Caco-2 (cell line): ENCODE data around the gene TEX14. TPM values are rescaled to one million over a fixed set of nuclear protein-coding genes. Genes with fewer than 3 reads are reported as not detected.

Experiments
- BruUV-seq: library from RNA; stranded (reverse); fragments of 400-500 nt; replicated peaks from 2 replicates; lab custom pipeline; 2021; lab: Mats Ljungman, UMichigan
- CTCF ChIA-PET: fragments of 300-600 bp; sonication (Branson Sonifier 250); formaldehyde crosslinking; loops from one replicate; lab custom pipeline; 2022; ENCODE audit warnings: antibody characterized with exemption; lab: Charles Lee
- POLR2A ChIA-PET: fragments of 300-600 bp; sonication (Branson Sonifier 250); formaldehyde crosslinking; loops from one replicate; lab custom pipeline; 2022; ENCODE audit warnings: antibody characterized with exemption; lab: Charles Lee
- DNase-seq, 2 experiments: peaks; one replicate each; pipeline versions ENCODE4 v3.0.0 to v3.0.0-alpha.2; 2020 to 2022
- H3K27me3 ChIP-seq: replicated peaks from 2 replicates; pipeline ENCODE4 v1.6.0; 2011; ENCODE audit warnings: low read length; ENCODE audit not compliant: control insufficient read depth, insufficient read depth
- H3K36me3 ChIP-seq: 2 replicates; pipeline ENCODE4 v1.5.1; 2011; ENCODE audit warnings: low read length; ENCODE audit not compliant: control insufficient read depth, insufficient read depth
- H3K4me1 ChIP-seq: fragments of 250-450 bp; sonication (Bioruptor Pico); 2 replicates; pipeline ENCODE4 v1.5.1; 2020; ENCODE audit warnings: mild to moderate bottlenecking
- H3K4me3 ChIP-seq: 2 replicates; pipeline ENCODE4 v1.5.1; 2011; ENCODE audit warnings: low read depth, mild to moderate bottlenecking, control low read depth, low read length
- H3K9me3 ChIP-seq: fragments of 250-450 bp; sonication (Bioruptor Pico); 2 replicates; pipeline ENCODE4 v1.5.1; 2020; ENCODE audit warnings: mild to moderate bottlenecking, moderate library complexity
- H3K27ac Mint-ChIP-seq: one replicate; pipeline ENCODE4 v1.8.0; 2022; ENCODE audit warnings: mixed read lengths; ENCODE audit not compliant: unreplicated experiment
- H3K27me3 Mint-ChIP-seq: one replicate; pipeline ENCODE4 v1.8.0; 2022; ENCODE audit warnings: mixed read lengths; ENCODE audit not compliant: insufficient read depth, unreplicated experiment
- H3K36me3 Mint-ChIP-seq: one replicate; pipeline ENCODE4 v1.8.0; 2022; ENCODE audit warnings: mild to moderate bottlenecking, mixed read lengths; ENCODE audit not compliant: insufficient read depth, unreplicated experiment
- H3K4me1 Mint-ChIP-seq: one replicate; pipeline ENCODE4 v1.8.0; 2022; ENCODE audit warnings: low read depth, mixed read lengths; ENCODE audit not compliant: unreplicated experiment
- H3K4me3 Mint-ChIP-seq: one replicate; pipeline ENCODE4 v1.8.0; 2022; ENCODE audit warnings: mild to moderate bottlenecking, moderate library complexity, mixed read lengths; ENCODE audit not compliant: unreplicated experiment
- H3K9me3 Mint-ChIP-seq: one replicate; pipeline ENCODE4 v1.8.0; 2022; ENCODE audit warnings: mixed read lengths; ENCODE audit not compliant: unreplicated experiment
- CTCF ChIP-seq, 2 experiments: fragments of 200-600 bp in 1 of 2; IDR thresholded peaks; 1 replicate in 1 of 2; 2 replicates in 1 of 2; pipeline versions ENCODE4 v1.5.1 to v1.8.0; 2011 to 2022; ENCODE audit warnings: antibody characterized with exemption in 1 of 2, control low read depth in 1 of 2, inconsistent platforms in 1 of 2, low read depth in 1 of 2, low read length in 1 of 2, mild to moderate bottlenecking in 1 of 2, moderate library complexity in 1 of 2; ENCODE audit not compliant: insufficient read depth in 1 of 2, severe bottlenecking in 1 of 2, unreplicated experiment in 1 of 2
- intact Hi-C: fragments of 100-400 bp; cut with micrococcal nuclease; formaldehyde crosslinking; loops from one replicate; pipeline ENCODE4 v1.10.0; 2022; ENCODE audit not compliant: unreplicated experiment
- total RNA-seq: library from RNA; stranded (reverse); gene quantifications from 2 replicates; pipeline ENCODE4 v1.2.3, GENCODE V29; 2022

Gene TEX14
- total RNA-seq, 1 experiment from 2014 or later = 0.54 TPM

- no peaks in the 10 kb centered on the region for H3K9me3 ChIP-seq
- H3K9me3 Mint-ChIP-seq = no peaks in the 10 kb centered on the region
- POLR2A ChIA-PET = no interaction called here
- no peaks in the 10 kb centered on the region for H3K27me3 ChIP-seq
- DNase-seq = no peak
- no peaks in the 10 kb centered on the region for H3K36me3 ChIP-seq
- intact Hi-C loops = no loop called here
- CTCF ChIA-PET = no interaction called here
- no TSS peak for BruUV-seq
- no peak overlapping the region for H3K4me3 Mint-ChIP-seq
- H3K27ac Mint-ChIP-seq = no peak overlapping the region
- peaks cover 10% of the 10 kb centered on the region for H3K36me3 Mint-ChIP-seq
- peaks cover 13% of the 10 kb centered on the region for H3K4me1 Mint-ChIP-seq
- H3K4me3 ChIP-seq = no peak overlapping the region
- H3K4me1 ChIP-seq = peaks cover 4% of the 10 kb centered on the region; the same call in 1 of the 2 replicates
- H3K27me3 Mint-ChIP-seq = no peaks in the 10 kb centered on the region
- no peak for TF ChIP-seq CTCF (IDR thresholded peaks at IDR 0.05; ENCODE audit: insufficient read depth in 1 of 2, low read depth in 1 of 2, low read length in 1 of 2, severe bottlenecking in 1 of 2, unreplicated experiment in 1 of 2)
These were observed 14.5 kb downstream of the TEX14 start for GRCh38 chr17:58677194-58677880.

GRCh38 chr17:58671969-58672368 lies 19.9 kb downstream of the TEX14 start:
- ChIA-PET POLR2A (no interaction called here), CTCF (no interaction called here)
- Histone ChIP-seq H3K27me3 (no peaks in the 10 kb centered on the region), H3K4me3 (no peak overlapping the region), H3K9me3 (no peaks in the 10 kb centered on the region), H3K4me1 (peaks cover 3% of the 10 kb centered on the region), H3K36me3 (no peaks in the 10 kb centered on the region)
- H3K27ac Mint-ChIP-seq = no peak overlapping the region
- no peak for DNase-seq
- H3K4me3 Mint-ChIP-seq = no peak overlapping the region
- H3K36me3 Mint-ChIP-seq = no peaks in the 10 kb centered on the region
- TF ChIP-seq CTCF (IDR thresholded peaks at IDR 0.05; ENCODE audit: insufficient read depth in 1 of 2, low read depth in 1 of 2, low read length in 1 of 2, severe bottlenecking in 1 of 2, unreplicated experiment in 1 of 2) = no peak
- intact Hi-C loops = no loop called here
- peaks cover 24% of the 10 kb centered on the region for H3K4me1 Mint-ChIP-seq
- BruUV-seq = no TSS peak
- no peaks in the 10 kb centered on the region for H3K9me3 Mint-ChIP-seq
- no peaks in the 10 kb centered on the region for H3K27me3 Mint-ChIP-seq

GRCh38 chr17:58669853-58670252 lies 22.0 kb downstream of the TEX14 start:
- Histone ChIP-seq H3K36me3 (no peaks in the 10 kb centered on the region), H3K27me3 (no peaks in the 10 kb centered on the region), H3K4me3 (no peak overlapping the region), H3K4me1 (peaks cover 3% of the 10 kb centered on the region), H3K9me3 (no peaks in the 10 kb centered on the region)
- Mint-ChIP-seq H3K27me3 (no peaks in the 10 kb centered on the region), H3K4me3 (no peak overlapping the region), H3K27ac (peak overlapping the region; percentile 40), H3K36me3 (no peaks in the 10 kb centered on the region), H3K4me1 (peaks cover 30% of the 10 kb centered on the region), H3K9me3 (no peaks in the 10 kb centered on the region)
- CTCF ChIA-PET = no interaction called here
- DNase-seq = no peak
- TF ChIP-seq CTCF (IDR thresholded peaks at IDR 0.05; ENCODE audit: insufficient read depth in 1 of 2, low read depth in 1 of 2, low read length in 1 of 2, severe bottlenecking in 1 of 2, unreplicated experiment in 1 of 2) = no peak
- no TSS peak for BruUV-seq
- POLR2A ChIA-PET = interaction anchor here (0.5 to 1.4 kb wide), 3 partner anchors 12 to 38 kb away, joined by 4 to 8 read pairs (median 5); partner anchors contain the start of gene TEX14
- intact Hi-C loops = no loop called here
